ENCODE measurements around the gene NUP214.
A peak's percentile ranks its signal among the peaks of the same experiment; 100 is the strongest.

Gene NUP214

DNA sequence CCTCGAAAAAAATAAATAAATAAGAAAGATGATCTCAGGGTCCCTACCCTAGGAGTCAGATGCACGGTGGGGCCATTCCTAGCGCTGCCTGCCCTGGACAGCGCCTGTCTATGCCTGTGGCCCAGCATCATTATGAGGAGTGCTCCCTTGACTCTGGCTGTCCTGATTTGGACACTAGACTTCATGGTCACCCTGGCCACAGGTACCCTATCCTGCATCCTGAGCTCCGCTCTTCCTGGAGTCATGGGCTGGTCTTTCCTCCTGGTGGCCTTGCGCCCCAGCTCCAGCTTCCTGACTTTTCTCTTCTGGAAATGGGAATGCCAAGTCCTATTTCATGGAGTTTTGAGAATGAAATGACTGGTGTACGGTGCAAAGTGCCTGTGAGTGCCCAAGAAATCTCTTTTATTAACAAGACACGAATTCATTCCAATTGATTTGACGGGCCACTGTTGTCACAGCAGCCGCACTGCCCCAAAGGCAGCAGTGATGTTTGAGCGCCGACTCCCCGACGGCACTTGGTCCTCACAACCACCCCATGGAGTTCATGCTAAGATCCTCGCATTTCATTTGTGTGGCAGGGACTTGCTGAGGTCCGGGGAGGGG, 29.6 kb upstream of the NUP214 start:
- ChIA-PET POLR2A (interaction anchor here (0.5 to 5.4 kb wide), 3 partner anchors 10 to 29 kb away, joined by 4 to 61 read pairs (median 5); partner anchors contain the start of gene NUP214), CTCF (interaction anchor here (1.2 to 1.8 kb wide), 2 partner anchors 13 to 241 kb away, joined by 3 to 6 read pairs; no protein-coding TSS in a partner anchor)
- Histone ChIP-seq H3K4me1 (ENCODE audit: control insufficient read depth, insufficient read depth, low read length) (no peaks in the 10 kb centered on the region), H3K4me3 (ENCODE audit: low read depth, low read length) (peak overlapping the region; percentile 53), H3K36me3 (ENCODE audit: control insufficient read depth in 2 of 2, insufficient read depth in 1 of 2, low read length in 2 of 2) (no peaks in the 10 kb centered on the region), H3K9me3 (ENCODE audit: control insufficient read depth, insufficient read depth, low read depth, low read length) (no peaks in the 10 kb centered on the region), H3K27ac (ENCODE audit: extremely low read depth, low read depth, low read length) (no peak overlapping the region)
- TF ChIP-seq ZNF600 (tag by site-specific recombination; IDR thresholded peaks at IDR 0.05) (no peak), ZEB2 (tag by site-specific recombination; IDR thresholded peaks at IDR 0.05) (no peak), TCF7L2 (IDR thresholded peaks at IDR 0.05; ENCODE audit: borderline replicate concordance, low read depth, low read length) (no peak), PATZ1 (tag by site-specific recombination; IDR thresholded peaks at IDR 0.05) (peak; percentile 14; the same call in 1 of the 2 replicates), ZNF112 (tag by site-specific recombination; IDR thresholded peaks at IDR 0.05) (no peak), ZNF501 (tag by site-specific recombination; IDR thresholded peaks at IDR 0.05) (no peak), ZNF596 (tag by site-specific recombination; IDR thresholded peaks at IDR 0.05) (no peak), SCRT2 (tag by site-specific recombination; IDR thresholded peaks at IDR 0.05) (no peak), REPIN1 (tag by site-specific recombination; IDR thresholded peaks at IDR 0.05; ENCODE audit: low read depth) (no peak), ZNF777 (tag by site-specific recombination; IDR thresholded peaks at IDR 0.05; ENCODE audit: borderline replicate concordance) (peak; percentile 86), KLF9 (tag by site-specific recombination; IDR thresholded peaks at IDR 0.05; ENCODE audit: low read depth) (no peak), ZNF747 (tag by site-specific recombination; IDR thresholded peaks at IDR 0.05) (no peak), ZNF510 (tag by site-specific recombination; IDR thresholded peaks at IDR 0.05; ENCODE audit: insufficient replicate concordance) (no peak), ZNF610 (tag by site-specific recombination; IDR thresholded peaks at IDR 0.05; ENCODE audit: borderline replicate concordance) (no peak), ZNF239 (tag by site-specific recombination; IDR thresholded peaks at IDR 0.05) (no peak), ZNF555 (tag by site-specific recombination; conservative IDR thresholded peaks at IDR 0.05) (no peak), ZNF169 (tag by site-specific recombination; IDR thresholded peaks at IDR 0.05) (no peak), ZBTB44 (tag by site-specific recombination; IDR thresholded peaks at IDR 0.05) (no peak)
- TF ChIP-seq, protein P1, sequence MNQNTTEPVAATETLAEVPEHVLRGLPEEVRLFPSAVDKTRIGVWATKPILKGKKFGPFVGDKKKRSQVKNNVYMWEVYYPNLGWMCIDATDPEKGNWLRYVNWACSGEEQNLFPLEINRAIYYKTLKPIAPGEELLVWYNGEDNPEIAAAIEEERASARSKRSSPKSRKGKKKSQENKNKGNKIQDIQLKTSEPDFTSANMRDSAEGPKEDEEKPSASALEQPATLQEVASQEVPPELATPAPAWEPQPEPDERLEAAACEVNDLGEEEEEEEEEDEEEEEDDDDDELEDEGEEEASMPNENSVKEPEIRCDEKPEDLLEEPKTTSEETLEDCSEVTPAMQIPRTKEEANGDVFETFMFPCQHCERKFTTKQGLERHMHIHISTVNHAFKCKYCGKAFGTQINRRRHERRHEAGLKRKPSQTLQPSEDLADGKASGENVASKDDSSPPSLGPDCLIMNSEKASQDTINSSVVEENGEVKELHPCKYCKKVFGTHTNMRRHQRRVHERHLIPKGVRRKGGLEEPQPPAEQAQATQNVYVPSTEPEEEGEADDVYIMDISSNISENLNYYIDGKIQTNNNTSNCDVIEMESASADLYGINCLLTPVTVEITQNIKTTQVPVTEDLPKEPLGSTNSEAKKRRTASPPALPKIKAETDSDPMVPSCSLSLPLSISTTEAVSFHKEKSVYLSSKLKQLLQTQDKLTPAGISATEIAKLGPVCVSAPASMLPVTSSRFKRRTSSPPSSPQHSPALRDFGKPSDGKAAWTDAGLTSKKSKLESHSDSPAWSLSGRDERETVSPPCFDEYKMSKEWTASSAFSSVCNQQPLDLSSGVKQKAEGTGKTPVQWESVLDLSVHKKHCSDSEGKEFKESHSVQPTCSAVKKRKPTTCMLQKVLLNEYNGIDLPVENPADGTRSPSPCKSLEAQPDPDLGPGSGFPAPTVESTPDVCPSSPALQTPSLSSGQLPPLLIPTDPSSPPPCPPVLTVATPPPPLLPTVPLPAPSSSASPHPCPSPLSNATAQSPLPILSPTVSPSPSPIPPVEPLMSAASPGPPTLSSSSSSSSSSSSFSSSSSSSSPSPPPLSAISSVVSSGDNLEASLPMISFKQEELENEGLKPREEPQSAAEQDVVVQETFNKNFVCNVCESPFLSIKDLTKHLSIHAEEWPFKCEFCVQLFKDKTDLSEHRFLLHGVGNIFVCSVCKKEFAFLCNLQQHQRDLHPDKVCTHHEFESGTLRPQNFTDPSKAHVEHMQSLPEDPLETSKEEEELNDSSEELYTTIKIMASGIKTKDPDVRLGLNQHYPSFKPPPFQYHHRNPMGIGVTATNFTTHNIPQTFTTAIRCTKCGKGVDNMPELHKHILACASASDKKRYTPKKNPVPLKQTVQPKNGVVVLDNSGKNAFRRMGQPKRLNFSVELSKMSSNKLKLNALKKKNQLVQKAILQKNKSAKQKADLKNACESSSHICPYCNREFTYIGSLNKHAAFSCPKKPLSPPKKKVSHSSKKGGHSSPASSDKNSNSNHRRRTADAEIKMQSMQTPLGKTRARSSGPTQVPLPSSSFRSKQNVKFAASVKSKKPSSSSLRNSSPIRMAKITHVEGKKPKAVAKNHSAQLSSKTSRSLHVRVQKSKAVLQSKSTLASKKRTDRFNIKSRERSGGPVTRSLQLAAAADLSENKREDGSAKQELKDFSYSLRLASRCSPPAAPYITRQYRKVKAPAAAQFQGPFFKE (tag by site-specific recombination; IDR thresholded peaks at IDR 0.05; ENCODE audit: borderline replicate concordance) = no peak
- TF ChIP-seq, protein P2, sequence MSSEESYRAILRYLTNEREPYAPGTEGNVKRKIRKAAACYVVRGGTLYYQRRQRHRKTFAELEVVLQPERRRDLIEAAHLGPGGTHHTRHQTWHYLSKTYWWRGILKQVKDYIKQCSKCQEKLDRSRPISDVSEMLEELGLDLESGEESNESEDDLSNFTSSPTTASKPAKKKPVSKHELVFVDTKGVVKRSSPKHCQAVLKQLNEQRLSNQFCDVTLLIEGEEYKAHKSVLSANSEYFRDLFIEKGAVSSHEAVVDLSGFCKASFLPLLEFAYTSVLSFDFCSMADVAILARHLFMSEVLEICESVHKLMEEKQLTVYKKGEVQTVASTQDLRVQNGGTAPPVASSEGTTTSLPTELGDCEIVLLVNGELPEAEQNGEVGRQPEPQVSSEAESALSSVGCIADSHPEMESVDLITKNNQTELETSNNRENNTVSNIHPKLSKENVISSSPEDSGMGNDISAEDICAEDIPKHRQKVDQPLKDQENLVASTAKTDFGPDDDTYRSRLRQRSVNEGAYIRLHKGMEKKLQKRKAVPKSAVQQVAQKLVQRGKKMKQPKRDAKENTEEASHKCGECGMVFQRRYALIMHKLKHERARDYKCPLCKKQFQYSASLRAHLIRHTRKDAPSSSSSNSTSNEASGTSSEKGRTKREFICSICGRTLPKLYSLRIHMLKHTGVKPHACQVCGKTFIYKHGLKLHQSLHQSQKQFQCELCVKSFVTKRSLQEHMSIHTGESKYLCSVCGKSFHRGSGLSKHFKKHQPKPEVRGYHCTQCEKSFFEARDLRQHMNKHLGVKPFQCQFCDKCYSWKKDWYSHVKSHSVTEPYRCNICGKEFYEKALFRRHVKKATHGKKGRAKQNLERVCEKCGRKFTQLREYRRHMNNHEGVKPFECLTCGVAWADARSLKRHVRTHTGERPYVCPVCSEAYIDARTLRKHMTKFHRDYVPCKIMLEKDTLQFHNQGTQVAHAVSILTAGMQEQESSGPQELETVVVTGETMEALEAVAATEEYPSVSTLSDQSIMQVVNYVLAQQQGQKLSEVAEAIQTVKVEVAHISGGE (tag by site-specific recombination; conservative IDR thresholded peaks at IDR 0.05; ENCODE audit: low read depth) = no peak
- TF ChIP-seq, protein P3, sequence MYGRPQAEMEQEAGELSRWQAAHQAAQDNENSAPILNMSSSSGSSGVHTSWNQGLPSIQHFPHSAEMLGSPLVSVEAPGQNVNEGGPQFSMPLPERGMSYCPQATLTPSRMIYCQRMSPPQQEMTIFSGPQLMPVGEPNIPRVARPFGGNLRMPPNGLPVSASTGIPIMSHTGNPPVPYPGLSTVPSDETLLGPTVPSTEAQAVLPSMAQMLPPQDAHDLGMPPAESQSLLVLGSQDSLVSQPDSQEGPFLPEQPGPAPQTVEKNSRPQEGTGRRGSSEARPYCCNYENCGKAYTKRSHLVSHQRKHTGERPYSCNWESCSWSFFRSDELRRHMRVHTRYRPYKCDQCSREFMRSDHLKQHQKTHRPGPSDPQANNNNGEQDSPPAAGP (tag by site-specific recombination; IDR thresholded peaks at IDR 0.05) = no peak
- TF ChIP-seq, protein P4, sequence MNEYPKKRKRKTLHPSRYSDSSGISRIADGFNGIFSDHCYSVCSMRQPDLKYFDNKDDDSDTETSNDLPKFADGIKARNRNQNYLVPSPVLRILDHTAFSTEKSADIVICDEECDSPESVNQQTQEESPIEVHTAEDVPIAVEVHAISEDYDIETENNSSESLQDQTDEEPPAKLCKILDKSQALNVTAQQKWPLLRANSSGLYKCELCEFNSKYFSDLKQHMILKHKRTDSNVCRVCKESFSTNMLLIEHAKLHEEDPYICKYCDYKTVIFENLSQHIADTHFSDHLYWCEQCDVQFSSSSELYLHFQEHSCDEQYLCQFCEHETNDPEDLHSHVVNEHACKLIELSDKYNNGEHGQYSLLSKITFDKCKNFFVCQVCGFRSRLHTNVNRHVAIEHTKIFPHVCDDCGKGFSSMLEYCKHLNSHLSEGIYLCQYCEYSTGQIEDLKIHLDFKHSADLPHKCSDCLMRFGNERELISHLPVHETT (tag by site-specific recombination; IDR thresholded peaks at IDR 0.05) = no peak
